Measurements from ENCODE around the gene ANKS1B.
"Not testable (repeated sequence)": the region's sequence is repeated elsewhere in the genome, so short reads cannot be mapped to it uniquely, and the experiment has no call there.

ANKS1B gene

DNA sequence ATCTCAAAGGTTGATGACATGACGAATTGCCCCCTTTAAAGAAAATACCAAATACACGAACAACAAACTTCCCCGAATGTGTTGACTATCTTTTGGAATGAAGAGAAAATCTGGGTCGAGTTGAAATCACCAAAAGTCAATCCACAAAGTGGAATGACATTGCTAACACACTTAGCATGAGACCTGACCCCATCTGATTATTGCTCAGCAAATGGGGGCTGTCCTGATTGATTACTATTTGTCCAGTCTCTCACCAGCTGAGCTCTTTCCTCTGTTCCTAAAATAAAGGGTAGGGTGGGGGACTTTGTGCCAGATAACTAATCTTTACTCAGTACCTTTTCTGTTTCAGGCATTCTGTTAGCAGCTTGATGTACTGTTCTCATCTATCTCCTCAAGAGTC is 1116.2 kb downstream of the ANKS1B start:
- DNase-seq (ENCODE audit: low read depth) = no peak

DNA sequence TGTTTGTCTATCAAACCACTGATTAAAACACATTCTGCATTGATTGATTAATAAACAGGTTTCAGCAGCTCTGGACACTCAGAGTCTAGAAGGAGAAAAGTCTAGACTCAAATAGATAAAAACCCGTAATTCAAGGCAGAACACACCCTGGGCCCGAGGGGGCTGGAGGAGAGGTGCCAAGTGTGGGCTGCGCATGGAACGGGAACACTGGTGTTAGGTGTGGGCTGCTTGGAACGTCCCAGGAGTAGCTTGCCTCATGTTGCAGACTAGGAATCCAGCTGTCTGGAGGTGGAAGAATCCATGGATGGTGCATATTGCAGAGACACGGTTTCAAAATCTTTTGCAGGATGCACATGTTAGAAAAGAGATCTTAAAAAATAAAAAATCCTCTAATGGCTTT is 1116.7 kb downstream of the ANKS1B start:
- DNase-seq (ENCODE audit: low read depth) = no peak

GRCh38 chr12:98864363-98864762 is 1120.4 kb downstream of the ANKS1B start:
- DNase-seq (ENCODE audit: low read depth) = no peak

DNA sequence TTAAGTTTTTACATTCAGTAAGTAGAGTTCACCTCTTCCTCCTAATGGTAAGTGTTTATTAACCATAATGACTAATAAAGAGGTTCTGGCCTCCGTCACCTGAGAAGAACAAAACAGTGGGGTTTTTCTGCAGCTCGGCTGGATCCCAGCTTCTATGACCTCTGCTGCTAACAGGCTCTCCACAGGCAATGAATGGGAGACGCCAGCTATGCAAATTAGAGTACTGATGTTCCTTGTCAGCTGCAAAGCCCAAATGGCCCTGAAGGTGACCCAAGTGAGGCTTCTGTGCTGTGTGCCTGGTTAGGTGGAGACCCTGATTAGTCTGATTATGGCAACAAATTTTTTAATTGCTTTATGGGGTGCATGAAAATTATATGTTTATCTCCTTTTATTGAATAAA is 1121.6 kb downstream of the ANKS1B start:
- no peak for DNase-seq (ENCODE audit: low read depth)

GRCh38 chr12:98861251-98861650 is 1123.5 kb downstream of the ANKS1B start:
- no peak for DNase-seq (ENCODE audit: low read depth)

GRCh38 chr12:98856897-98857540 is 1127.7 kb downstream of the ANKS1B start:
- no peak for DNase-seq (ENCODE audit: low read depth)

DNA sequence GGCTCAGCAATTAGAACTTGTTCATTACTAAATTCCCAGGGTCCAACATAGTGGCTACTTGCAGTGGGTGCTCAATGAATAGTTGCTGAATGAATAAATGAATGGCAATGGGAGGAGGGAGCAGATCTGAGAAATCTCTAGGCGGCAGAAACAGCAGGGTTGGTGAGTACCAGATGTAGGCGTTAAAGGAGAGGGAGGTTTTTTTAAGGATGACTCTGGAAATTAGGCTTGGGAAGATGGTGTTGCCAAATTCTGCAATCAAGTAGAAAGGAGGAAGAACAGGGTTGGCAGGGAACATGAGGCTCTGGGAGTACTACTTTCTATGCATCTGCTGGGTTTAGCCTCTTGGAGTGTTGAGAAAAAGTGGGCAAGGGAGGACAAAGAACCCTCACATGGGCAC is 1132.6 kb downstream of the ANKS1B start:
- no peak for DNase-seq (ENCODE audit: low read depth)

DNA sequence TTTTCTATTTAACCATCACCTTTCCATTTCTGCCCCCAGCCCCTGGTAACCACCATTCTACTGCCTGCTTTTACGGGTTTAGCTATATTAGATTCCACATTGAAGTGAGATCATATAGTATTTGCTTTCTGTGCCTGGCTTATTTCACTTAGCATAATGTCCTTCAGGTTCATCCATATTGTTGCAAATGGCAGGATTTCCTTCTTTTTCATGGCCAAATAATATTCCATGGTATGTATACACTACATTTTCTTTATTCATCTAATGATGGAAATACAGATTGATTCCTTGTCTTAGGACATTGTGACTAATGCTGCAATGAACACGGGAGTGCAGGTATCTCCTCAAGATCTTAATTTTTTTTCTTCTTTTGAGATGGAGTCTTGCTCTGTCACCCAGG is 1137.5 kb downstream of the ANKS1B start:
- DNase-seq (ENCODE audit: low read depth) = no peak

- no peak for DNase-seq (ENCODE audit: low read depth)
Observed at GRCh38 chr12:98845957-98846356, 1138.8 kb downstream of the ANKS1B start.

GRCh38 chr12:98840325-98840724 is 1144.4 kb downstream of the ANKS1B start:
- DNase-seq (ENCODE audit: low read depth) = no peak

- DNase-seq (ENCODE audit: low read depth) = no peak
Observed at GRCh38 chr12:98838231-98838647, 1146.5 kb downstream of the ANKS1B start.

DNA sequence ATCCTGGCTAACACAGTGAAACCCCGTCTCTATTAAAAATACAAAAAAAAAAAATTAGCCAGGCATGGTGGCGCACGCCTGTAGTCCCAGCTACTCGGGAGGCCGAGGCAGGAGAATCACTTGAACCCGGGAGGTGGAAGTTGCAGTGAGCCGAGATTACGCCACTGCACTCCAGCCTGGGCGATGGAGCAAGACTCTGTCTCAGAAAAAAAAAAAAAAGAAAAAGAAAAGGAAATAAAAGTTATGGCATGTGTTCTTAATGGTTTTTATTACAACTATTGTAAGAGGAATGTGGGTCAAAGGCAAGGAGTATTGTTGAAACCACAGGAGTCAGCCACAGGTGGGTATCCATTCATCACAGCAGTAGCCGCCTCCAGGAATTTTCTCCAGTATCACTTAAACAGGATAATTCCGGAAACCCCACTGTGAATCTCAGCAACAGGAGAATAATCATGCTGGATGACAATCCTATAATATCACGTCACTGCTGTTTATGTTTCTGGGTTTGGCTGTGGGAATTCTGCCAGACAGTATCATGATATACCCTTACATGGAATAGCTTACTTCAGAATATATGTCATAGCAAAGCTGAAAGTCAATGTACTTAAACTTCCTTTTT is 1147.5 kb downstream of the ANKS1B start:
- DNase-seq (ENCODE audit: low read depth) = not testable (repeated sequence)

DNA sequence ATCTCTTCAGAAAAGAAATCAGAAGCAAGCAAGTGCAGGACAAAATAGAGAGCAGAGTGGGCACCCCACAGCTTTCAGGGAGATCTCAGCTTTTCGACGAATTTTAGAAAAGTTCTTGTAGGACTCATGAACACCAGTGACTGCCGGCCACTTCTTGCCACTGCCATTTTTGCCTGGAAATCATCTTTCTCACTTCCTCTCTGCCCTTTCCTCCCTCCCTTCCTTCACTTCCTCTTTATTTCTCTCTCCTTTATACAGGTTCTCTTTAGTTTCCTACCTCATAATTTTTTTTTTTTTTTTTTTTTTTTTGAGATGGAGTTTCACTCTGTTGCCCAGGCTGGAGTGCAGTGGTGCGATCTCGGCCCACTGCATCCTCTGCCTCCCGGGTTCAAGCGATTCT is 1154.1 kb downstream of the ANKS1B start:
- no peak for DNase-seq (ENCODE audit: low read depth)

GRCh38 chr12:98828802-98829600 is 1155.7 kb downstream of the ANKS1B start:
- no peak for DNase-seq (ENCODE audit: low read depth)

GRCh38 chr12:98823012-98823411 is 1161.7 kb downstream of the ANKS1B start:
- no peak for DNase-seq (ENCODE audit: low read depth)

DNA sequence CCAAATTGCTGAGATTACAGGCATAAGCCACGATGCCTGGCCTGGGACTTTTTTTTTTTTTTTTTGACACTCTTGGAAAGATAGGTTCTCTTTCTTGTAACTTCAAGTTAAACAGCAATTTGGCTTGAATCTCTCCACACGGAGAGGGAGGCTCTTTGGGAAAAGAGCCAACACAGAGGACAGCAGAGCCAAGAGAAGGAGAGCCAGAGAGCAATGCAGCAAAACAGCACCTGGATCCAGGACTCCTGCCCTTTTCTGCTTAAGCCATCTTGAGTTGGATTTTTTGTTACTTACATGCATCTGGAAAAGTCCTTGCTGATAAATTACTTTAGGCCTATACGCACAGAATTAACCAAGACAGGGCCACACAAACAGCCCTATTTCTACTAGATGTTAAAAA is 1162.9 kb downstream of the ANKS1B start:
- no peak for DNase-seq (ENCODE audit: low read depth)

- no peak for DNase-seq (ENCODE audit: low read depth)
Observed at GRCh38 chr12:98821232-98821631, 1163.5 kb downstream of the ANKS1B start.

GRCh38 chr12:98819821-98820404 is 1164.8 kb downstream of the ANKS1B start:
- no peak for DNase-seq (ENCODE audit: low read depth)

- no peak for DNase-seq (ENCODE audit: low read depth)
Observed at GRCh38 chr12:98819071-98819470, 1165.7 kb downstream of the ANKS1B start.

GRCh38 chr12:98818239-98818638 is 1166.5 kb downstream of the ANKS1B start:
- DNase-seq (ENCODE audit: low read depth) = no peak

GRCh38 chr12:98817742-98818141 is 1167.0 kb downstream of the ANKS1B start:
- DNase-seq (ENCODE audit: low read depth) = no peak

DNA sequence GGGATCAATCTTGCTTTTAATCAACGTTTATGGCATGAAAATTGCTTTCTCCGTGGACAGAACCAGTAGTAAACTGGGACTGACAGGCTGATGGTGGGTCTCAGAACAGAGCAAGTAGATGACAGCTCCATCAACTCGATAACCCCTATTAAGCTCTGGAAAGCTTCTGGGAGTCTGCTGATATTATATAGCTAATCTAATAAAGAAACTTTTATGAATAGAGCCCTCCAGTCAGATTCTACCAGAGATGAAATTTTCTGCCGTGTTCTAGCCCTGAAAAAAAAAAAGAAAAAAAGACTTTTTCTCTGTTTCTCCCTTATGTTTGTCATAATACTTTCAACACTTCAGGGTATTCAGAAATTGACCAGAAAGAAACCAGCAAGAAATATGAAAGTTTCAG is 1168.0 kb downstream of the ANKS1B start:
- DNase-seq (ENCODE audit: low read depth) = no peak

- DNase-seq (ENCODE audit: low read depth) = no peak
Observed at GRCh38 chr12:98814254-98814653, 1170.5 kb downstream of the ANKS1B start.

All from stimulated activated CD8-positive, alpha-beta memory T cell treated with anti-CD3 and anti-CD28 coated beads, Interleukin-15, amount 100 ng/mL, for 24 hours (primary cell).